GM23338 (cell line): Measurements from ENCODE around the gene CLEC7A.

Experiments
- CREB1 ChIP-seq: fragments of 250-450 bp; sonication (Bioruptor Pico); IDR thresholded peaks from 2 replicates; pipeline ENCODE4 v1.5.0; 2020; ENCODE audit warnings: low read depth, mild to moderate bottlenecking, moderate library complexity
- EZH2 ChIP-seq: fragments of 200-600 bp; sonication (generic); IDR thresholded peaks from one replicate; pipeline ENCODE4 v1.8.0; 2017; ENCODE audit warnings: antibody characterized with exemption, mild to moderate bottlenecking, low read depth; ENCODE audit not compliant: unreplicated experiment
- EZH2phosphoT487 ChIP-seq: fragments of 200-600 bp; sonication (generic); IDR thresholded peaks from one replicate; pipeline ENCODE4 v1.8.1; 2018; ENCODE audit warnings: antibody characterized with exemption; ENCODE audit not compliant: unreplicated experiment
- POLR2AphosphoS5 ChIP-seq: IDR thresholded peaks from 2 replicates; pipeline ENCODE4 v1.6.1; 2016; ENCODE audit warnings: antibody characterized with exemption, low read depth
- ZNF114 ChIP-seq: fragments of 250-450 bp; sonication (Bioruptor Pico); IDR thresholded peaks from 2 replicates; pipeline ENCODE4 v1.5.0; 2020; ENCODE audit warnings: mild to moderate bottlenecking, moderate library complexity
- TF ChIP-seq, protein P1 (sequence below), 2 experiments: fragments of 200-600 bp in 1 of 2; sonication (generic) in 1 of 2; conservative IDR thresholded peaks; 2 replicates each; pipeline versions ENCODE4 v1.5.1 to v1.6.1; 2016 to 2017; ENCODE audit warnings: antibody characterized with exemption in 2 of 2, low read depth in 2 of 2, mild to moderate bottlenecking in 2 of 2, moderate library complexity in 1 of 2
- TF ChIP-seq, protein P2 (sequence below): IDR thresholded peaks from one replicate; pipeline ENCODE4 v1.6.1; 2018; ENCODE audit warnings: antibody characterized with exemption; ENCODE audit not compliant: unreplicated experiment
- TF ChIP-seq, protein P3 (sequence below): IDR thresholded peaks from 2 replicates; pipeline ENCODE4 v1.6.1; 2016; ENCODE audit warnings: antibody characterized with exemption

DNA sequence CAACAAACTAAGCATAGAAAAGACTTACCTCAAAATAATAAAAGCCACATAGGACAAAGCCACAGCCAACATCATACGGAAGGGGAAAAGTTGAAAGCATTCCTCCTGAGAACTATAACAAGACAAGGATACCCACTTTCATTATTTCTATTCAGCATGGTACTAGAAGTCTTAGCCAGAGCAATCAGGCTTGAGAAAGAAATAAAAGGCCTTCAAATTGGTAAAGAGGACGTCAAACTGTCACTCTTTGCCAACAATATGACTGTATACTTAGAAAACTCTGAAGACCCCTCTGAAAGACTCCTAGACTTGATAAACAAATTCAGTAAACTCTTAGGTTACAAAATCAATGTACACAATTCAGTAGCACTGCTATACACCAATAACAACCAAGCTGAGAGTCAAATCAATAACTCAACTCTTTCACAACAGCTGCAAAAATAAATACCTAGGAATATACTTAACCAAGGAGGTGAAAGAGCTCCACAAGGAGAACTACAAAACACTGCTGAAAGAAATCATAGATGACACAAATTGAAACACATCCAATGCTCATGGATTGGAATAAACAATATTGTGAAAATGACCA, 19.6 kb downstream of the CLEC7A start:
- no peak for TF ChIP-seq CREB1 (CRISPR knock-in tag)
- TF ChIP-seq, protein P1, sequence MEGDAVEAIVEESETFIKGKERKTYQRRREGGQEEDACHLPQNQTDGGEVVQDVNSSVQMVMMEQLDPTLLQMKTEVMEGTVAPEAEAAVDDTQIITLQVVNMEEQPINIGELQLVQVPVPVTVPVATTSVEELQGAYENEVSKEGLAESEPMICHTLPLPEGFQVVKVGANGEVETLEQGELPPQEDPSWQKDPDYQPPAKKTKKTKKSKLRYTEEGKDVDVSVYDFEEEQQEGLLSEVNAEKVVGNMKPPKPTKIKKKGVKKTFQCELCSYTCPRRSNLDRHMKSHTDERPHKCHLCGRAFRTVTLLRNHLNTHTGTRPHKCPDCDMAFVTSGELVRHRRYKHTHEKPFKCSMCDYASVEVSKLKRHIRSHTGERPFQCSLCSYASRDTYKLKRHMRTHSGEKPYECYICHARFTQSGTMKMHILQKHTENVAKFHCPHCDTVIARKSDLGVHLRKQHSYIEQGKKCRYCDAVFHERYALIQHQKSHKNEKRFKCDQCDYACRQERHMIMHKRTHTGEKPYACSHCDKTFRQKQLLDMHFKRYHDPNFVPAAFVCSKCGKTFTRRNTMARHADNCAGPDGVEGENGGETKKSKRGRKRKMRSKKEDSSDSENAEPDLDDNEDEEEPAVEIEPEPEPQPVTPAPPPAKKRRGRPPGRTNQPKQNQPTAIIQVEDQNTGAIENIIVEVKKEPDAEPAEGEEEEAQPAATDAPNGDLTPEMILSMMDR (conservative IDR thresholded peaks at IDR 0.05; ENCODE audit: low read depth in 2 of 2): no peak
- no peak for TF ChIP-seq EZH2phosphoT487
- TF ChIP-seq POLR2AphosphoS5: no peak
- TF ChIP-seq, protein P2, sequence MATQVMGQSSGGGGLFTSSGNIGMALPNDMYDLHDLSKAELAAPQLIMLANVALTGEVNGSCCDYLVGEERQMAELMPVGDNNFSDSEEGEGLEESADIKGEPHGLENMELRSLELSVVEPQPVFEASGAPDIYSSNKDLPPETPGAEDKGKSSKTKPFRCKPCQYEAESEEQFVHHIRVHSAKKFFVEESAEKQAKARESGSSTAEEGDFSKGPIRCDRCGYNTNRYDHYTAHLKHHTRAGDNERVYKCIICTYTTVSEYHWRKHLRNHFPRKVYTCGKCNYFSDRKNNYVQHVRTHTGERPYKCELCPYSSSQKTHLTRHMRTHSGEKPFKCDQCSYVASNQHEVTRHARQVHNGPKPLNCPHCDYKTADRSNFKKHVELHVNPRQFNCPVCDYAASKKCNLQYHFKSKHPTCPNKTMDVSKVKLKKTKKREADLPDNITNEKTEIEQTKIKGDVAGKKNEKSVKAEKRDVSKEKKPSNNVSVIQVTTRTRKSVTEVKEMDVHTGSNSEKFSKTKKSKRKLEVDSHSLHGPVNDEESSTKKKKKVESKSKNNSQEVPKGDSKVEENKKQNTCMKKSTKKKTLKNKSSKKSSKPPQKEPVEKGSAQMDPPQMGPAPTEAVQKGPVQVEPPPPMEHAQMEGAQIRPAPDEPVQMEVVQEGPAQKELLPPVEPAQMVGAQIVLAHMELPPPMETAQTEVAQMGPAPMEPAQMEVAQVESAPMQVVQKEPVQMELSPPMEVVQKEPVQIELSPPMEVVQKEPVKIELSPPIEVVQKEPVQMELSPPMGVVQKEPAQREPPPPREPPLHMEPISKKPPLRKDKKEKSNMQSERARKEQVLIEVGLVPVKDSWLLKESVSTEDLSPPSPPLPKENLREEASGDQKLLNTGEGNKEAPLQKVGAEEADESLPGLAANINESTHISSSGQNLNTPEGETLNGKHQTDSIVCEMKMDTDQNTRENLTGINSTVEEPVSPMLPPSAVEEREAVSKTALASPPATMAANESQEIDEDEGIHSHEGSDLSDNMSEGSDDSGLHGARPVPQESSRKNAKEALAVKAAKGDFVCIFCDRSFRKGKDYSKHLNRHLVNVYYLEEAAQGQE: no peak
- no peak for TF ChIP-seq EZH2
- no peak for TF ChIP-seq ZNF114 (CRISPR knock-in tag)
- TF ChIP-seq, protein P3, sequence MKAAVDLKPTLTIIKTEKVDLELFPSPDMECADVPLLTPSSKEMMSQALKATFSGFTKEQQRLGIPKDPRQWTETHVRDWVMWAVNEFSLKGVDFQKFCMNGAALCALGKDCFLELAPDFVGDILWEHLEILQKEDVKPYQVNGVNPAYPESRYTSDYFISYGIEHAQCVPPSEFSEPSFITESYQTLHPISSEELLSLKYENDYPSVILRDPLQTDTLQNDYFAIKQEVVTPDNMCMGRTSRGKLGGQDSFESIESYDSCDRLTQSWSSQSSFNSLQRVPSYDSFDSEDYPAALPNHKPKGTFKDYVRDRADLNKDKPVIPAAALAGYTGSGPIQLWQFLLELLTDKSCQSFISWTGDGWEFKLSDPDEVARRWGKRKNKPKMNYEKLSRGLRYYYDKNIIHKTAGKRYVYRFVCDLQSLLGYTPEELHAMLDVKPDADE: no peak
